Lower lobe of right lung (tissue), 2 donors: ENCODE data around the gene ADPRS. TPM values are rescaled to one million over a fixed set of nuclear protein-coding genes. Genes with fewer than 3 reads are reported as not detected.
A peak's percentile ranks its signal among the peaks of the same experiment; 100 is the strongest.

Source experiments
- ATAC-seq, 2 donors: fragments of 200-7000 bp; cut with Tn5 transposase; one replicate each; pipeline ENCODE4 v1.9.1; 2020 to 2022; ENCODE audit warnings: mild to moderate bottlenecking in 2 of 2, moderate library complexity in 2 of 2
- DNase-seq: peaks from one replicate; pipeline ENCODE4 v3.0.0-alpha.2; 2020
- H3K27ac ChIP-seq: fragments of 200-600 bp; one replicate; pipeline ENCODE4 v1.8.0; 2022
- H3K27me3 ChIP-seq: fragments of 200-600 bp; one replicate; pipeline ENCODE4 v1.8.0; 2022; ENCODE audit warnings: low read depth
- H3K36me3 ChIP-seq: fragments of 200-600 bp; one replicate; pipeline ENCODE4 v1.8.0; 2022; ENCODE audit warnings: mild to moderate bottlenecking
- H3K4me1 ChIP-seq: fragments of 200-600 bp; one replicate; pipeline ENCODE4 v1.8.0; 2022
- H3K4me3 ChIP-seq: fragments of 200-600 bp; one replicate; pipeline ENCODE4 v1.8.0; 2022; ENCODE audit warnings: mild to moderate bottlenecking
- H3K9me3 ChIP-seq: fragments of 200-600 bp; one replicate; pipeline ENCODE4 v1.8.0; 2022
- intact Hi-C: fragments of 100-400 bp; cut with DNase I; formaldehyde crosslinking; loops from one replicate; pipeline ENCODE4 v1.11.0; 2022
- long read RNA-seq: library from polyadenylated mRNA; unstranded; transcript quantifications from one replicate; pipeline ENCODE4 v2.0.0, GENCODE V29; 2021
- total RNA-seq: library from RNA; stranded (reverse); fragmentation: NEBNext Ultra II Directional; extraction: Animal tissue kit (Norgen Biotek cat#: 25700); gene quantifications from one replicate; pipeline ENCODE4 v1.2.1, GENCODE V29; 2021
- TF ChIP-seq, protein P1 (sequence below): fragments of 200-600 bp; IDR thresholded peaks from one replicate; pipeline ENCODE4 v1.8.0; 2022; ENCODE audit warnings: antibody characterized with exemption, mild to moderate bottlenecking
- donor health status: DM: no; HTN: yes; CAD: no; lungs with severe emphysema.

The ADPRS gene, protein sequence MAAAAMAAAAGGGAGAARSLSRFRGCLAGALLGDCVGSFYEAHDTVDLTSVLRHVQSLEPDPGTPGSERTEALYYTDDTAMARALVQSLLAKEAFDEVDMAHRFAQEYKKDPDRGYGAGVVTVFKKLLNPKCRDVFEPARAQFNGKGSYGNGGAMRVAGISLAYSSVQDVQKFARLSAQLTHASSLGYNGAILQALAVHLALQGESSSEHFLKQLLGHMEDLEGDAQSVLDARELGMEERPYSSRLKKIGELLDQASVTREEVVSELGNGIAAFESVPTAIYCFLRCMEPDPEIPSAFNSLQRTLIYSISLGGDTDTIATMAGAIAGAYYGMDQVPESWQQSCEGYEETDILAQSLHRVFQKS
- 32.4 TPM for total RNA-seq
- long read RNA-seq, transcript ADPRHL2-201 (6 exons, 1,668 nt) = major isoform, 92 of 104 reads
- long read RNA-seq, partial matches to known transcripts = 8 of 104 reads
- long read RNA-seq, other reads (novel, unspliced or antisense) = 4 of 104 reads

DNA sequence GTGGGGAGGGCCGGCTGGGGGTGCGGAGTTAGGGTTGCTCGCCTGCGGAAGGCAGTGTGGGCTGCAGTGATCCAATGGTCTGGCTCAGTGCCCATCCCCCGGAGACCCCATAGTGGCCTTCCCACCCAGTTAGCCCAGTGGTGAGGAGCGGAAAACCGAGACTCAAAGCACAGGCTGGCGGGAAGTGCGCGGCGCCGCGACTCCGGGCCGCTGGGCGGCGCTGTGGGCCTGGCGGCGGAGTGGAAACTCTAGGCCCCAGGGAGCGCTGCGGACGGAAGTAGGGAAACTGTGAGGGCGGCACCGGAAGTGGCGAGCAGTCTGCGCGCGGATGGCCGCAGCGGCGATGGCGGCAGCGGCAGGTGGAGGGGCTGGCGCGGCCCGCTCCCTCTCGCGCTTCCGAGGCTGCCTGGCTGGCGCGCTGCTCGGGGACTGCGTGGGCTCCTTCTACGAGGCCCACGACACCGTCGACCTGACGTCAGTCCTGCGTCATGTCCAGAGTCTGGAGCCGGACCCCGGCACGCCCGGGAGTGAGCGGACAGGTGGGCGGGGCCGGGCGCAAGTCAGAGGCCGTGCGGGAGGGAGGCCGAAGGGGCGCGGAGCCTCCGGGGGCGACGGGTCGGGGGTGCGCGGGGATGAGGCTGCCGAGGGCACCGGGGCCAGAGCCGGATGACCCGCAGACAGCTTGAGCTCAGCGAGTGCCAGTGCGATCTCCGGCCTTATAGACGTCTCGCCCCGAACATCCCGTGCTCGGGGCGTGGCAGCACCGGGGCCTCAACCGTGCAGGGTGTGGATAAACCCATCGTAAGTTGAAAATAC, at the start of gene ADPRS:
ADPRS (plus strand) TSS at position 316 of the 816 bp plus-strand sequence; CDS start at position 329, 13 bp downstream.
- TF ChIP-seq, protein P1, sequence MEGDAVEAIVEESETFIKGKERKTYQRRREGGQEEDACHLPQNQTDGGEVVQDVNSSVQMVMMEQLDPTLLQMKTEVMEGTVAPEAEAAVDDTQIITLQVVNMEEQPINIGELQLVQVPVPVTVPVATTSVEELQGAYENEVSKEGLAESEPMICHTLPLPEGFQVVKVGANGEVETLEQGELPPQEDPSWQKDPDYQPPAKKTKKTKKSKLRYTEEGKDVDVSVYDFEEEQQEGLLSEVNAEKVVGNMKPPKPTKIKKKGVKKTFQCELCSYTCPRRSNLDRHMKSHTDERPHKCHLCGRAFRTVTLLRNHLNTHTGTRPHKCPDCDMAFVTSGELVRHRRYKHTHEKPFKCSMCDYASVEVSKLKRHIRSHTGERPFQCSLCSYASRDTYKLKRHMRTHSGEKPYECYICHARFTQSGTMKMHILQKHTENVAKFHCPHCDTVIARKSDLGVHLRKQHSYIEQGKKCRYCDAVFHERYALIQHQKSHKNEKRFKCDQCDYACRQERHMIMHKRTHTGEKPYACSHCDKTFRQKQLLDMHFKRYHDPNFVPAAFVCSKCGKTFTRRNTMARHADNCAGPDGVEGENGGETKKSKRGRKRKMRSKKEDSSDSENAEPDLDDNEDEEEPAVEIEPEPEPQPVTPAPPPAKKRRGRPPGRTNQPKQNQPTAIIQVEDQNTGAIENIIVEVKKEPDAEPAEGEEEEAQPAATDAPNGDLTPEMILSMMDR = peak; percentile 99
- Histone ChIP-seq H3K4me1 (peaks cover 45% of the 10 kb centered on the region), H3K9me3 (no peaks in the 10 kb centered on the region), H3K36me3 (peaks cover 37% of the 10 kb centered on the region), H3K27me3 (peaks cover 12% of the 10 kb centered on the region), H3K27ac (peak within 1 kb of the TSS; percentile 95), H3K4me3 (peak within 1 kb of the TSS; percentile 98)
- intact Hi-C loops = no loop called here
- ATAC-seq (peak; percentile 93 to 96), DNase-seq (peak; percentile 94)

DNA sequence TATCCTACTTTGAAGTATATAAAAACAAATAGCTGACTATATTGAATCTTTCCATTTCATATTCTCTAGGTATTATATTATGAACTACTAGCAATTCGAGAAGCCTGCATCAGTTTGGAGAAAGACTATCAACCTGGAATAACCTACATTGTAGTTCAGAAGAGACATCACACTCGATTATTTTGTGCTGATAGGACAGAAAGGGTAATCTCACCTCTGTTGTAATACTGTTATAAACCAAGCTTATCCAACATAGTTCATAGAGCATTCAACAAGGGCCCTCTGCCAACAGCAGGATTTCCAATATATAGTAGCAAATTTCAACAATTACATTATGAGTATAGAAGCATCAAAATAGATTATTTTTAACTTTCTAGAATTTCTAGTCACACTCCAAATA, 48.5 kb upstream of the ADPRS start:
- ATAC-seq = no peak
- H3K36me3 ChIP-seq = peaks cover 76% of the 10 kb centered on the region
- H3K9me3 ChIP-seq = no peaks in the 10 kb centered on the region
- peaks cover 6% of the 10 kb centered on the region for H3K4me1 ChIP-seq
- intact Hi-C loops = no loop called here
- TF ChIP-seq, protein P1 = no peak
- H3K4me3 ChIP-seq = no peak overlapping the region
- H3K27ac ChIP-seq = no peak overlapping the region
- H3K27me3 ChIP-seq = no peaks in the 10 kb centered on the region
- no peak for DNase-seq

DNA sequence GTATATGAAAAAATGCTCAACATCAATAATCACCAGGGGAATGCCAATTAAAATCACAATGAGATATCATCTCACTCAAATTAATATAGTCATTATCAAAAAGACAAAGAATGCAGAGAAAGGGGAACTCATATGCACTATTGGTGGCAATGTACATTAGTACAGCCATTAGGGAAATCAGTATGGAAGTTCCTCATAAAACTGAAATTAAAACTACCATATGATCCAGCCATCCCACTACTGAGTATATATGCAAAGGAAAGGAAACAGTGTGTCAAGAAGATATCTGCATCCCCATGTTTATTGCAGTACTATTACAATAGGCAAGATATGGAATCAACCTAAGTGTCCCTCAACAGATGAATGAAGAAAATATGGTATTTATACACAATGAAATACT, 36.9 kb upstream of the ADPRS start:
- Histone ChIP-seq H3K36me3 (peaks cover 33% of the 10 kb centered on the region), H3K4me3 (no peak overlapping the region), H3K4me1 (no peaks in the 10 kb centered on the region), H3K27me3 (no peaks in the 10 kb centered on the region), H3K27ac (no peak overlapping the region), H3K9me3 (no peaks in the 10 kb centered on the region)
- intact Hi-C loops = no loop called here
- TF ChIP-seq, protein P1 = no peak
- ATAC-seq (no peak), DNase-seq (no peak)

DNA sequence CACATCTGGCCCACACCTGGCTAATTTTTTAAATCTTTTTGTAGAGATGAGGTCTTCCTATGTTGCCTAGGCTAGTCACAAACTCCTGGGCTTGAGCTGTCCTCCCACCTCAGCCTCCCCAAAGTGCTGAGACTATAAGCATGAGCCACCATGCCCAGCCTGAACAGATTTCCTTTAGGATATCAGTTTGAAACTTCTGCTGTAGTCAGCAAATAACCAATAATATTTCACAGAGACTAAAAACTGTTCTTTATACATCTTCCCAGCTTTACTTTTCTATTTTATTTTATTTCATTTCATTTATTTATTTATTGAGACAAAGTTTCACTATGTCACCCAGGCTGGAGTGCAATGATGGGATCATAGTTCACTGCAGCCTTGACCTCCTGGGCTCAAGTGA, 34.7 kb upstream of the ADPRS start:
- ATAC-seq (no peak), DNase-seq (no peak)
- no peak overlapping the region for H3K4me3 ChIP-seq
- H3K36me3 ChIP-seq = peaks cover 23% of the 10 kb centered on the region
- TF ChIP-seq, protein P1 = no peak
- H3K4me1 ChIP-seq = no peaks in the 10 kb centered on the region
- intact Hi-C loops = no loop called here
- H3K9me3 ChIP-seq = no peaks in the 10 kb centered on the region
- H3K27ac ChIP-seq = no peak overlapping the region
- H3K27me3 ChIP-seq = no peaks in the 10 kb centered on the region

DNA sequence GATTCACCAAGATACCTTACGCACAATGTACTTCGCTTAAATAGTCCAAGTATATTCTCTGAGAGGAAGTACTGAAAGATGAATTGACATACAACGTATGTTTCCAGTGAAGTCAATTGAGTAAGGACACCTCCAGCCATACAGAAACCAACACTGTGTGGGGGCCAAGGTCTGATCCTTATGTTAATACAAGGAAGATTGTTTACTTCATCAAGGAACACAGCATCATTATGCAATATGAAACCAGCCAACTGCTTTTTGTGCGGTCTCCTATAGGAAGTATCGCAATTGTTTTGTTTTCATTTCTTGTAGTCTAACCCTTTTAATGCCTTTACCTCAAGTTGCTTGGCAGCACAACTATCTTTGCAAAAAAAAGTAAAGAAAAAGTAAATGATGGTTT, 33.0 kb upstream of the ADPRS start:
- peak in 1 of 2 donors; percentile 37 for ATAC-seq
- no peaks in the 10 kb centered on the region for H3K4me1 ChIP-seq
- intact Hi-C loops = no loop called here
- H3K36me3 ChIP-seq = peaks cover 22% of the 10 kb centered on the region
- TF ChIP-seq, protein P1 = no peak
- no peak for DNase-seq
- no peaks in the 10 kb centered on the region for H3K27me3 ChIP-seq
- no peaks in the 10 kb centered on the region for H3K9me3 ChIP-seq
- H3K27ac ChIP-seq = no peak overlapping the region
- no peak overlapping the region for H3K4me3 ChIP-seq
